Lower leg skin (tissue), 4 donors: ENCODE results near the gene CCDC197. TPM values are rescaled to one million over a fixed set of nuclear protein-coding genes. Genes with fewer than 3 reads are reported as not detected.

ENCODE experiments used
- DNase-seq, 2 donors: peaks; one replicate each; pipeline ENCODE4 v3.0.0-alpha.2; 2019; ENCODE audit warnings: low spot score in 2 of 2
- H3K4me3 ChIP-seq: fragments of 200-600 bp; sonication (generic); 2 replicates; pipeline ENCODE4 v1.5.1; 2017; ENCODE audit warnings: mild to moderate bottlenecking, low read depth; ENCODE audit not compliant: poor library complexity, severe bottlenecking
- POLR2A ChIP-seq, 2 donors: fragments of 450-650 bp; IDR thresholded peaks; one replicate each; pipeline ENCODE4 v1.6.1; 2016 to 2017; ENCODE audit warnings: antibody characterized with exemption in 2 of 2, mild to moderate bottlenecking in 1 of 2, moderate library complexity in 1 of 2
- WGBS, 2 donors: methylation state at CpG; one replicate each; pipeline ENCODE4 v1.1.5; 2018; 5-methylcytosine and 5-hydroxymethylcytosine counted together
- intact Hi-C: fragments of 100-400 bp; cut with DNase I; formaldehyde crosslinking; loops from one replicate; pipeline ENCODE4 v1.15.0; 2023; ENCODE audit warnings: low total_unique reads
- microRNA-seq, 2 donors: library from miRNA; unstranded; fragments of <30 nt; microRNA quantifications; one replicate each; pipeline ENCODE4, GENCODE V29; 2016; ENCODE audit warnings: borderline replicate concordance in 2 of 2, borderline number of aligned reads in 1 of 2
- total RNA-seq, 4 donors: library from RNA; depleted of rRNA; stranded (reverse); fragments of >200 nt; gene quantifications; one replicate each; pipeline ENCODE4 v1.1.0, GENCODE V29; 2016
- TF ChIP-seq, protein P1 (sequence below), 3 donors: fragments of 450-650 bp; IDR thresholded peaks; one replicate each; pipeline ENCODE4 v1.5.1; 2016; ENCODE audit warnings: antibody characterized with exemption in 3 of 3, mild to moderate bottlenecking in 3 of 3, moderate library complexity in 2 of 3

CCDC197 gene
- total RNA-seq, 4 donors from 2014 or later = not detected

DNA sequence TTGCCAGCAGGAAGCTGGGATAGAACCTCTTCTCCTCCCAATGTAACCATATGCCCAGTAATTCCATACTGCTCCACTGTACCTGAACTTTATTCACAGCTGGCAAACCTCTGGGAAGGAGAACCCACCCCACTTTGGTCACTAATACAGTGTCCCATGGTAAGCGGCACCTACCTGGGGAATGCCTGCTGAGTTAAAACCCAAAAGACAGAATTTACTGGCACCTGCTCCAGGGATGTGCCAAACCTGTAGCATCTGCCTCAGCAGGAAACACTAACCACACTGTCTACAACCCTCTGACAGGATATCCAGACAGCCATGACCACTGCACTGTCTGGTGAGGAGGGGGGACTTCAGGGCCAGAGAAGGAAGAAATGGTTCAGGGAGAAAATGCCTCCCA, 57.3 kb downstream of the CCDC197 start:
- peak in 1 of 2 donors; percentile 6 for DNase-seq
- WGBS, 2 donors = 92 to 100% methylated on average over 1 of the region's 1 CpG
- intact Hi-C loops = no loop called here
- no peak overlapping the region for H3K4me3 ChIP-seq
- TF ChIP-seq, protein P1, sequence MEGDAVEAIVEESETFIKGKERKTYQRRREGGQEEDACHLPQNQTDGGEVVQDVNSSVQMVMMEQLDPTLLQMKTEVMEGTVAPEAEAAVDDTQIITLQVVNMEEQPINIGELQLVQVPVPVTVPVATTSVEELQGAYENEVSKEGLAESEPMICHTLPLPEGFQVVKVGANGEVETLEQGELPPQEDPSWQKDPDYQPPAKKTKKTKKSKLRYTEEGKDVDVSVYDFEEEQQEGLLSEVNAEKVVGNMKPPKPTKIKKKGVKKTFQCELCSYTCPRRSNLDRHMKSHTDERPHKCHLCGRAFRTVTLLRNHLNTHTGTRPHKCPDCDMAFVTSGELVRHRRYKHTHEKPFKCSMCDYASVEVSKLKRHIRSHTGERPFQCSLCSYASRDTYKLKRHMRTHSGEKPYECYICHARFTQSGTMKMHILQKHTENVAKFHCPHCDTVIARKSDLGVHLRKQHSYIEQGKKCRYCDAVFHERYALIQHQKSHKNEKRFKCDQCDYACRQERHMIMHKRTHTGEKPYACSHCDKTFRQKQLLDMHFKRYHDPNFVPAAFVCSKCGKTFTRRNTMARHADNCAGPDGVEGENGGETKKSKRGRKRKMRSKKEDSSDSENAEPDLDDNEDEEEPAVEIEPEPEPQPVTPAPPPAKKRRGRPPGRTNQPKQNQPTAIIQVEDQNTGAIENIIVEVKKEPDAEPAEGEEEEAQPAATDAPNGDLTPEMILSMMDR (IDR thresholded peaks at IDR 0.05) = no peak
- TF ChIP-seq POLR2A (IDR thresholded peaks at IDR 0.05) = no peak

DNA sequence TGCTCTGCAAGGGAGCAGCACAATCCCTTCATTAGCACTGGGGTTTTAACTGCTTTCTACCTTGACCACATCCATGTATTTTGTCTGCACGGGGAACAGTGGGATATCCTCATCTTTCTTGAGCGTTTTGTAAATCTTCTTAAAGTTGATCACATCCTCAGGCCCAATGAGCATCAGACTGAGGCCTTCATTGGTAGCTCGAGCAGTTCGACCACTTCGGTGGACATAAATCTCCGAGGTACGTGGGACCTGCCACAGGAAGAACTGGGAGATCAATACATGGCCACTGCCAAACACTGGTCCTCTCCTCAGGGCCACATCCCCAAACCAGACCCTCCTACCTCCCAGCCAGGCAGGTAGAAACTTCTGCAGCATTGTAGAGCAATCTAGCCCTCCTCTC, 57.8 kb downstream of the CCDC197 start:
- no peak for DNase-seq
- no peak overlapping the region for H3K4me3 ChIP-seq

DNA sequence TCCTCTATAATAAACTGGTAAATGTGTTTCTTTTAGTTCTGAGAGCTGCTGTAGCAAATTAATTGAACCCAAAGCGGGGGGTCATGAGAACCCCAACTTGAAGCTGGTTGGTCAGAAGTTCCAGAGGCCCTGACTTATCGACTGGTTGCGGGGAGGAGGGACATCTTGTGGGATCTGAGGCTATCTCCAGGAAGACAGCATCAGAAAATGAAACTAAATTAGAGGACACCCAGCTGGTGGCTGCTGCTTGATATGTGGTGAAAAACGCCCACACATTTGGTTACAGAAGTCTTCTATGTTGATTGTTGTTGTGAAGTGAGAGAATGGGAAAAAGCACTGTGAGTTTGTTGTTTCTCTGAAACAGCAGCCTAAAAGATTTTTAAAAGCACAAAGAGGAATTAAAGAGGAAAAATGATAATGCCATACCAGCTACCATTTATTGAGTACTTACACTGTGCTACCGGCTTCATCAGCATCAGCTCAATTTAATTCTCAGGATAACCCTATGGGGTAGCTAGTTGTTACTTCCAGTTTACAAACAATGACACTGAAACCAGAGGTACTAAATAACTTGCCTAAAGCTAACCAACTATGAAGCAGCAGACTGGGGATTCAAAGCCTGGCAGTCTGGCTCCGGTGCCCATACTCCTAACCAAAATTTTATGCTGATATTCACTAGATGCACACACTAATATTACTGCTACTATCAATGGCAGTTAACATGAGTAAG, 59.6 kb downstream of the CCDC197 start:
- 86 to 91% methylated on average over 6 of the region's 6 CpGs for WGBS, 2 donors
- TF ChIP-seq, protein P1 (IDR thresholded peaks at IDR 0.05) = no peak
- no peak for TF ChIP-seq POLR2A (IDR thresholded peaks at IDR 0.05)
- intact Hi-C loops = no loop called here
- H3K4me3 ChIP-seq = no peak overlapping the region
- peak in 1 of 2 donors; percentile 8 for DNase-seq

More for the DNA sequence above, 57.8 kb downstream of the CCDC197 start:
- WGBS, 2 donors = 95% methylated on average over 7 of the region's 7 CpGs
- no peak for TF ChIP-seq POLR2A (IDR thresholded peaks at IDR 0.05)
- TF ChIP-seq, protein P1 (IDR thresholded peaks at IDR 0.05) = no peak
- intact Hi-C loops = no loop called here

DNA sequence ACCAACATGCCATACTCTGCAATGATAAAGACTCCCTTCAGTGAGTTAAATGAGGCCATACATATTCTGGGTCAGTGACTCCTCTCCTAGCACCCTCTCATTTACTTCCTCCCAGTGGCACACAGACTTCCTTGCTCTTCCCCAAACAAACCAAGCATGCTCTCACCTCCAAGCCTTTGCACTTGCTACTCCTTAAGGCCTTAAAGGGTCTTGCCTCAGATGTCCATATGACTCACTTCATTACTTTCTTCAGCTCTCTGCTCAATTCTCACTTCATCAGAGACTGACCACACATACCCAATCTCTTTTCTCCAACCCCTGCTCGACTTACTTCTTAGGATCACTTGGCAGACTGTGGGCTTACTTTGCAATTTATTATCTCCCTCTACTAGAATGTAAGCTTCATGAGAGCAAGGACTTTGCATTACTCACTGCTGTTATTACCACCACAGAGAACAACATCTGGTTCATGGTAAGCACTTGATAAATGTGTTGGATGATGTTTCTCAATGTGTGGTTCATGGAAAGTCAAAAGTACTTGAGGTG, 61.1 kb downstream of the CCDC197 start:
- intact Hi-C loops = no loop called here
- TF ChIP-seq, protein P1 (IDR thresholded peaks at IDR 0.05) = no peak
- no peak for TF ChIP-seq POLR2A (IDR thresholded peaks at IDR 0.05)
- 88 to 94% methylated on average over 1 of the region's 1 CpG for WGBS, 2 donors
- no peak overlapping the region for H3K4me3 ChIP-seq
- peak in 1 of 2 donors; percentile 1 for DNase-seq

Small RNA genes lying within 50 kb of the gene (microRNA-seq; reads per million reads assigned to microRNA genes)
- 0 reads per million in 2 donors for gene MIR4506

Other genes starting within 250 kb of the CCDC197 start
- 1 to 10 TPM; 2.6 to 9.0 (median 4.1) TPM for gene PRIMA1, start 208.8 kb upstream of the CCDC197 start, total RNA-seq
- gene FAM181A, start 70.0 kb upstream of the CCDC197 start, total RNA-seq = not detected
- 1 to 10 TPM in 2 of 4 donors, under 1 TPM in 2; 0.46 to 5.4 (median 1.8) TPM for gene ASB2, start 20.7 kb upstream of the CCDC197 start, total RNA-seq
- 10 to 100 TPM; 12.6 to 25.0 (median 21.5) TPM for gene OTUB2, start 29.0 kb downstream of the CCDC197 start, total RNA-seq
- gene DDX24, start 83.9 kb downstream of the CCDC197 start, total RNA-seq = 100 to 1,000 TPM in 3 of 4 donors, 10 to 100 TPM in 1; 91.7 to 132 (median 102) TPM
- gene IFI27L1, start 84.0 kb downstream of the CCDC197 start, total RNA-seq = 10 to 100 TPM in 2 of 4 donors, 1 to 10 TPM in 2; 6.2 to 22.6 (median 10.3) TPM
- 100 to 1,000 TPM in 2 of 4 donors, 10 to 100 TPM in 2; 70.2 to 133 (median 109) TPM for gene IFI27, start 113.4 kb downstream of the CCDC197 start, total RNA-seq
- gene IFI27L2, start 132.3 kb downstream of the CCDC197 start, total RNA-seq = 10 to 100 TPM; 21.0 to 69.1 (median 52.3) TPM
- 1 to 10 TPM in 3 of 4 donors, under 1 TPM in 1; 0.56 to 8.6 (median 1.7) TPM for gene PPP4R4, start 177.0 kb downstream of the CCDC197 start, total RNA-seq